Measurements from ENCODE around the gene BMPR1B. TPM values are rescaled to one million over a fixed set of nuclear protein-coding genes. Genes with fewer than 3 reads are reported as not detected.

The BMPR1B gene
- total RNA-seq, 1 experiment from 2014 or later: not detected

- H2AFZ ChIP-seq (ENCODE audit: low read depth, low read length, poor library complexity, severe bottlenecking): no peak overlapping the region
- ChIA-PET CTCF (no interaction called here), RAD21 (ENCODE audit: low non-redundant PET in 1 of 2, low total read pairs in 2 of 2, uncharacterized antibody in 2 of 2, unreplicated experiment in 2 of 2) (no interaction called here), POLR2A (interaction anchor here (0.7 kb wide), 1 partner anchor 1329 kb away, joined by 3 read pairs; no protein-coding TSS in a partner anchor)
- no peak overlapping the region for H3K9ac ChIP-seq (ENCODE audit: low read length)
- ATAC-seq (no peak), DNase-seq (ENCODE audit: low read depth, low spot score) (no peak)
- no TSS peak for BruUV-seq (replicated peaks)
- H3K4me1 ChIP-seq (ENCODE audit: control insufficient read depth in 1 of 2, insufficient read depth in 2 of 2, low read length in 2 of 2): no peaks in the 10 kb centered on the region
- no peaks in the 10 kb centered on the region for H3K79me2 ChIP-seq (ENCODE audit: insufficient read depth, low read length)
- no peaks in the 10 kb centered on the region for H3K9me2 ChIP-seq (ENCODE audit: insufficient read depth)
- intact Hi-C loops (cut with micrococcal nuclease): no loop called here
- no peaks in the 10 kb centered on the region for H3K27me3 ChIP-seq (ENCODE audit: insufficient read depth, low read length)
- H3K27ac ChIP-seq (ENCODE audit: low read depth, low read length): no peak overlapping the region
- H3K36me3 ChIP-seq (ENCODE audit: control insufficient read depth in 1 of 2, insufficient read depth in 2 of 2, low read length in 2 of 2): no peaks in the 10 kb centered on the region
- no peaks in the 10 kb centered on the region for H3K9me3 ChIP-seq (ENCODE audit: control insufficient read depth in 1 of 2, insufficient read depth in 1 of 2, low read depth in 1 of 2, low read length in 2 of 2)
- no peaks in the 10 kb centered on the region for H4K20me1 ChIP-seq (ENCODE audit: insufficient read depth)
- no peak overlapping the region for H3K4me2 ChIP-seq (ENCODE audit: low read length)
- TF ChIP-seq CEBPB (IDR thresholded peaks at IDR 0.05; ENCODE audit: low read depth) (no peak), EGR1 (IDR thresholded peaks at IDR 0.05; ENCODE audit: low read depth) (no peak), RAD21 (IDR thresholded peaks at IDR 0.05; ENCODE audit: low read depth) (no peak), SRF (IDR thresholded peaks at IDR 0.05; ENCODE audit: low read depth) (no peak), ZBTB33 (IDR thresholded peaks at IDR 0.05; ENCODE audit: extremely low read depth, insufficient replicate concordance, low read length) (no peak), MAX (IDR thresholded peaks at IDR 0.05) (no peak), SIN3A (IDR thresholded peaks at IDR 0.05; ENCODE audit: low read depth) (no peak), ELF1 (IDR thresholded peaks at IDR 0.05; ENCODE audit: borderline replicate concordance, low read depth) (no peak), EZH2phosphoT487 (IDR thresholded peaks at IDR 0.05; ENCODE audit: borderline replicate concordance) (no peak), ZNF274 (IDR thresholded peaks at IDR 0.05; ENCODE audit: low read depth, low read length) (no peak), CTCF (IDR thresholded peaks at IDR 0.05 in 2 of 3, conservative IDR thresholded peaks at IDR 0.05 in 1 of 3; ENCODE audit: borderline replicate concordance in 1 of 3, insufficient read depth in 1 of 3, low read depth in 2 of 3, low read length in 2 of 3) (no peak), ATF3 (IDR thresholded peaks at IDR 0.05) (no peak)
- H3K4me3 ChIP-seq (replicated peaks in 1 of 2; ENCODE audit: low read depth in 1 of 2, low read length in 2 of 2): no peak overlapping the region
These were observed 33.6 kb upstream of the BMPR1B start for GRCh38 chr4:94724016-94724790.

All from HCT116 (cell line).